Peyer's patch (tissue), 4 donors: ENCODE measurements around the gene NOSTRIN.

Source experiments
- CTCF ChIP-seq, 6 experiments: fragments of 450-650 bp in 4 of 6; fragments of 200-600 bp in 2 of 6; sonication (generic) in 1 of 6; IDR thresholded peaks; one replicate each; pipeline ENCODE4 v1.5.1; 2017 to 2019; ENCODE audit warnings: antibody characterized with exemption in 6 of 6, mild to moderate bottlenecking in 3 of 6, moderate library complexity in 1 of 6
- POLR2A ChIP-seq, 2 donors: fragments of 450-650 bp; IDR thresholded peaks; one replicate each; pipeline ENCODE4 v1.5.1; 2017; ENCODE audit warnings: antibody characterized with exemption in 2 of 2, mild to moderate bottlenecking in 2 of 2, moderate library complexity in 2 of 2

- TF ChIP-seq CTCF (IDR thresholded peaks at IDR 0.05) (no peak), POLR2A (IDR thresholded peaks at IDR 0.05) (no peak)
Observed at GRCh38 chr2:168896783-168897182, 94.3 kb downstream of the NOSTRIN start.
